GM12801 (cell line): ENCODE data around the gene SEC14L3.

ENCODE experiments used
- CTCF ChIP-seq: IDR thresholded peaks from one replicate; pipeline ENCODE4 v1.5.1; 2011; ENCODE audit warnings: control low read depth; ENCODE audit not compliant: insufficient read length; ENCODE audit errors: extremely low read depth

Gene SEC14L3

GRCh38 chr22:30511109-30511508 lies 39.3 kb upstream of the SEC14L3 start:
- TF ChIP-seq CTCF = no peak

GRCh38 chr22:30508216-30508615 lies 36.4 kb upstream of the SEC14L3 start:
- no peak for TF ChIP-seq CTCF

- TF ChIP-seq CTCF = no peak
Observed at GRCh38 chr22:30507670-30508069, 35.9 kb upstream of the SEC14L3 start.

- TF ChIP-seq CTCF = no peak
Observed at GRCh38 chr22:30506507-30506968, 34.7 kb upstream of the SEC14L3 start.

GRCh38 chr22:30503551-30503950 lies 31.7 kb upstream of the SEC14L3 start:
- no peak for TF ChIP-seq CTCF

GRCh38 chr22:30502911-30503310 lies 31.1 kb upstream of the SEC14L3 start:
- no peak for TF ChIP-seq CTCF

- no peak for TF ChIP-seq CTCF
Observed at GRCh38 chr22:30502153-30502552, 30.3 kb upstream of the SEC14L3 start.

GRCh38 chr22:30500628-30501027 lies 28.8 kb upstream of the SEC14L3 start:
- TF ChIP-seq CTCF = no peak
